Measurements from ENCODE around the gene PSMB2.

PSMB2 gene

DNA sequence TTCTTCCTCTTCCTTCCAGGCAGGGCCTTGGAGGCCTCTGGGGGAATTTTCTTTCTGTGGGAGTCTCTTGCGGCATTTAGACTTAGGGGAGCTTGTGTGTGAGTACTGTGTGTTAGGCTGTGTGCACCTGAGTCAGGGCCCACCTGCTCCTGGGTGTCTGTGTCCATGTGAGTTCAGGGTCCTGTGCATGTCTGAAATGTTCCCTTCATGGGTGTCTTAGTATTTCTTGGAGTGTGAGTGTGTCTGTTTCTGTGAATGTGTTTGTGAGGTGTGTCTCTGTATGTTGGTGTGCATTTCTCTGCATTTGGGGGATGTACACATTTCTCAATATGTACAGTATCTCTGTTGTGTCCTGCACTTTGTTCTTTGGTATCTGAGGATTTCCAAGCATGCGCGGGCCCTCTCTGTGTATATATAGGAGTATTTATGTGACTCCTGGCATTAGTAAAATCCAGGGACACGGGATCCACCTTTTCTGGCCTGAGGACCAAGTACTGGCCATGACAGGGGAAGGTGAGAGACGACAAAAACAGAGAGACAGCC lies 65.8 kb downstream of the PSMB2 start:
- Histone ChIP-seq H3K27ac (ENCODE audit: extremely low read depth, low read depth, low read length) (no peak overlapping the region), H3K4me1 (ENCODE audit: control insufficient read depth, insufficient read depth, low read length) (no peaks in the 10 kb centered on the region), H3K9me3 (ENCODE audit: control insufficient read depth, insufficient read depth, low read depth, low read length) (no peaks in the 10 kb centered on the region), H3K36me3 (ENCODE audit: control insufficient read depth in 2 of 2, insufficient read depth in 1 of 2, low read length in 2 of 2) (no peaks in the 10 kb centered on the region), H3K4me3 (ENCODE audit: low read depth, low read length) (no peak overlapping the region)
- ChIA-PET POLR2A (no interaction called here), CTCF (interaction anchor here (1.1 kb wide), 1 partner anchor 139 kb away, joined by 6 read pairs; no protein-coding TSS in a partner anchor)
- TF ChIP-seq ZNF677 (tag by site-specific recombination; IDR thresholded peaks at IDR 0.05) = no peak
- TF ChIP-seq FEZF1 (tag by site-specific recombination; IDR thresholded peaks at IDR 0.05) = no peak
- no peak for TF ChIP-seq ELK4 (IDR thresholded peaks at IDR 0.05; ENCODE audit: borderline replicate concordance, low read depth, low read length)
- TF ChIP-seq ZNF660 (tag by site-specific recombination; IDR thresholded peaks at IDR 0.05) = no peak
- no peak for TF ChIP-seq ZNF426 (tag by site-specific recombination; IDR thresholded peaks at IDR 0.05)
- no peak for TF ChIP-seq MEIS1 (CRISPR knock-in tag; IDR thresholded peaks at IDR 0.05; ENCODE audit: borderline replicate concordance)
- TF ChIP-seq, protein P1, sequence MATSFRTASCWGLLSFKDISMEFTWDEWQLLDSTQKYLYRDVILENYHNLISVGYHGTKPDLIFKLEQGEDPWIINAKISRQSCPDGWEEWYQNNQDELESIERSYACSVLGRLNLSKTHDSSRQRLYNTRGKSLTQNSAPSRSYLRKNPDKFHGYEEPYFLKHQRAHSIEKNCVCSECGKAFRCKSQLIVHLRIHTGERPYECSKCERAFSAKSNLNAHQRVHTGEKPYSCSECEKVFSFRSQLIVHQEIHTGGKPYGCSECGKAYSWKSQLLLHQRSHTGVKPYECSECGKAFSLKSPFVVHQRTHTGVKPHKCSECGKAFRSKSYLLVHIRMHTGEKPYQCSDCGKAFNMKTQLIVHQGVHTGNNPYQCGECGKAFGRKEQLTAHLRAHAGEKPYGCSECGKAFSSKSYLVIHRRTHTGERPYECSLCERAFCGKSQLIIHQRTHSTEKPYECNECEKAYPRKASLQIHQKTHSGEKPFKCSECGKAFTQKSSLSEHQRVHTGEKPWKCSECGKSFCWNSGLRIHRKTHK (tag by site-specific recombination; IDR thresholded peaks at IDR 0.05) = no peak
- TF ChIP-seq ZNF707 (tag by site-specific recombination; IDR thresholded peaks at IDR 0.05) = no peak
- TF ChIP-seq ZBTB1 (tag by site-specific recombination; IDR thresholded peaks at IDR 0.05) = no peak
- no peak for TF ChIP-seq HOXD13 (CRISPR knock-in tag; IDR thresholded peaks at IDR 0.05; ENCODE audit: borderline replicate concordance)
- TF ChIP-seq ZNF777 (tag by site-specific recombination; IDR thresholded peaks at IDR 0.05; ENCODE audit: borderline replicate concordance) = no peak
- TF ChIP-seq ZFP69B (tag by site-specific recombination; IDR thresholded peaks at IDR 0.05) = no peak
- no peak for TF ChIP-seq GLI4 (tag by site-specific recombination; IDR thresholded peaks at IDR 0.05)
- TF ChIP-seq ZIC2 (tag by site-specific recombination; IDR thresholded peaks at IDR 0.05) = no peak
- TF ChIP-seq ZNF791 (tag by site-specific recombination; IDR thresholded peaks at IDR 0.05) = no peak
- TF ChIP-seq ZNF155 (tag by site-specific recombination; IDR thresholded peaks at IDR 0.05) = no peak

- Histone ChIP-seq H3K4me3 (ENCODE audit: low read depth, low read length) (no peak overlapping the region), H3K27ac (ENCODE audit: extremely low read depth, low read depth, low read length) (no peak overlapping the region), H3K36me3 (ENCODE audit: control insufficient read depth in 2 of 2, insufficient read depth in 1 of 2, low read length in 2 of 2) (no peaks in the 10 kb centered on the region), H3K9me3 (ENCODE audit: control insufficient read depth, insufficient read depth, low read depth, low read length) (no peaks in the 10 kb centered on the region), H3K4me1 (ENCODE audit: control insufficient read depth, insufficient read depth, low read length) (no peaks in the 10 kb centered on the region)
- ChIA-PET POLR2A (no interaction called here), CTCF (no interaction called here)
- TF ChIP-seq ZBTB8A (tag by site-specific recombination; IDR thresholded peaks at IDR 0.05) = no peak
- TF ChIP-seq, protein P1 (tag by site-specific recombination; IDR thresholded peaks at IDR 0.05) = no peak
- TF ChIP-seq, protein P2, sequence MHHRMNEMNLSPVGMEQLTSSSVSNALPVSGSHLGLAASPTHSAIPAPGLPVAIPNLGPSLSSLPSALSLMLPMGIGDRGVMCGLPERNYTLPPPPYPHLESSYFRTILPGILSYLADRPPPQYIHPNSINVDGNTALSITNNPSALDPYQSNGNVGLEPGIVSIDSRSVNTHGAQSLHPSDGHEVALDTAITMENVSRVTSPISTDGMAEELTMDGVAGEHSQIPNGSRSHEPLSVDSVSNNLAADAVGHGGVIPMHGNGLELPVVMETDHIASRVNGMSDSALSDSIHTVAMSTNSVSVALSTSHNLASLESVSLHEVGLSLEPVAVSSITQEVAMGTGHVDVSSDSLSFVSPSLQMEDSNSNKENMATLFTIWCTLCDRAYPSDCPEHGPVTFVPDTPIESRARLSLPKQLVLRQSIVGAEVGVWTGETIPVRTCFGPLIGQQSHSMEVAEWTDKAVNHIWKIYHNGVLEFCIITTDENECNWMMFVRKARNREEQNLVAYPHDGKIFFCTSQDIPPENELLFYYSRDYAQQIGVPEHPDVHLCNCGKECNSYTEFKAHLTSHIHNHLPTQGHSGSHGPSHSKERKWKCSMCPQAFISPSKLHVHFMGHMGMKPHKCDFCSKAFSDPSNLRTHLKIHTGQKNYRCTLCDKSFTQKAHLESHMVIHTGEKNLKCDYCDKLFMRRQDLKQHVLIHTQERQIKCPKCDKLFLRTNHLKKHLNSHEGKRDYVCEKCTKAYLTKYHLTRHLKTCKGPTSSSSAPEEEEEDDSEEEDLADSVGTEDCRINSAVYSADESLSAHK (tag by site-specific recombination; IDR thresholded peaks at IDR 0.05) = no peak
- TF ChIP-seq ZNF610 (tag by site-specific recombination; IDR thresholded peaks at IDR 0.05; ENCODE audit: borderline replicate concordance) = no peak
- TF ChIP-seq ZNF132 (tag by site-specific recombination; IDR thresholded peaks at IDR 0.05; ENCODE audit: borderline replicate concordance) = no peak
- TF ChIP-seq ZNF544 (tag by site-specific recombination; IDR thresholded peaks at IDR 0.05) = no peak
- TF ChIP-seq ZNF24 (tag by site-specific recombination; IDR thresholded peaks at IDR 0.05) = no peak
- no peak for TF ChIP-seq KLF7 (tag by site-specific recombination; IDR thresholded peaks at IDR 0.05; ENCODE audit: borderline replicate concordance)
- TF ChIP-seq SP3 (tag by site-specific recombination; IDR thresholded peaks at IDR 0.05) = no peak
- TF ChIP-seq ZNF266 (tag by site-specific recombination; IDR thresholded peaks at IDR 0.05; ENCODE audit: low read depth) = no peak
- TF ChIP-seq ZNF391 (tag by site-specific recombination; IDR thresholded peaks at IDR 0.05; ENCODE audit: borderline replicate concordance, low read depth) = no peak
These were observed 66.5 kb downstream of the PSMB2 start for GRCh38 chr1:35574655-35575415.

All from HEK293 (cell line).